Measurements from ENCODE around the gene NEBL.

Gene NEBL

DNA sequence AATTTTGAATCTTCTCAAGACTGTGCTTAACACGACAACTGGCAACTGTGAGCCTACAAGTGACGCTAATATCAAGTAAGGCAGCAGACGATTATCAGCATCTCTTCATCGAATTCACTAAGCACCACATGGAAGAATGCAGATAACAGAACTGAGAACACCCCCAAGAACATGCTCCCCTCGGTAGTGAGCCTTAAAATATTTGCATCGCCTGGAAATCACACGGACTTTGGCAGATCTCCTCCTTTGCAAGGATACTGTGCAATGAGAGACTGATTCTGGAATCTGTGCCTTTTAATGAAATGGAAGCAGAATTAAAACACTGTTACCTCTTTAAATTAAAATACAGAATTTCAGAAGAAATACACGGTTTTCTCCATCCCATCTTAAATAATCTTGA lies 38.2 kb upstream of the NEBL start:
- Mint-ChIP-seq H3K27me3 (ENCODE audit: low read depth, poor library complexity) (no peaks in the 10 kb centered on the region), H3K27ac (no peak overlapping the region), H3K4me1 (no peaks in the 10 kb centered on the region), H3K36me3 (ENCODE audit: low read depth) (peaks cover 23% of the 10 kb centered on the region), H3K9me3 (peaks cover 41% of the 10 kb centered on the region), H3K4me3 (no peak overlapping the region)
- no peak for DNase-seq
- TF ChIP-seq CTCF (IDR thresholded peaks at IDR 0.05) = no peak

DNA sequence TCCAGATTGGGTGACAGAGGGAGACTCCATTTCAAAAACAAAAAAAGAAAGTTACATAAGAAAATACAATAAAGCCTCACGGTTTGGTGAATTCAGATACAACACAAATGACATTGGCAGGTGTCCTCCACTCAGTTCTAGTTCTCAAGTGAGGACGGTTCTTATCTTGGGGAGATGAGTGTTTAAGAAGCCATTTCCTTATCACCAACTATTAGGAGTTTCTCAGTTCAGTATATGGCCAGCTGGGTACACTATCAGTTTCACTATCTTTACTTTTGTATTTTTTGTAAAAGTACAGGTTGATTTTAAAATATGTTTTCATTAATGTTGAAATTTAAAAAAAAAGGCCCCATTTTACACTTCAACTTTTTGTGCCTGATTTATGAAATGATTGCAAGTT lies 36.6 kb upstream of the NEBL start:
- H3K27ac Mint-ChIP-seq = no peak overlapping the region
- no peaks in the 10 kb centered on the region for H3K4me1 Mint-ChIP-seq
- DNase-seq = no peak
- peaks cover 31% of the 10 kb centered on the region for H3K9me3 Mint-ChIP-seq
- H3K36me3 Mint-ChIP-seq (ENCODE audit: low read depth) = peaks cover 19% of the 10 kb centered on the region
- no peak overlapping the region for H3K4me3 Mint-ChIP-seq
- no peaks in the 10 kb centered on the region for H3K27me3 Mint-ChIP-seq (ENCODE audit: low read depth, poor library complexity)
- TF ChIP-seq CTCF (IDR thresholded peaks at IDR 0.05) = no peak

GRCh38 chr10:20932606-20933126 lies 35.6 kb upstream of the NEBL start:
- H3K36me3 Mint-ChIP-seq (ENCODE audit: low read depth) = peaks cover 15% of the 10 kb centered on the region
- TF ChIP-seq CTCF (IDR thresholded peaks at IDR 0.05) = no peak
- no peak overlapping the region for H3K4me3 Mint-ChIP-seq
- peaks cover 22% of the 10 kb centered on the region for H3K9me3 Mint-ChIP-seq
- H3K27me3 Mint-ChIP-seq (ENCODE audit: low read depth, poor library complexity) = no peaks in the 10 kb centered on the region
- no peak overlapping the region for H3K27ac Mint-ChIP-seq
- DNase-seq = no peak
- no peaks in the 10 kb centered on the region for H3K4me1 Mint-ChIP-seq

- Mint-ChIP-seq H3K4me3 (no peak overlapping the region), H3K27ac (no peak overlapping the region), H3K27me3 (ENCODE audit: low read depth, poor library complexity) (no peaks in the 10 kb centered on the region), H3K36me3 (ENCODE audit: low read depth) (peaks cover 9% of the 10 kb centered on the region), H3K4me1 (no peaks in the 10 kb centered on the region), H3K9me3 (peaks cover 10% of the 10 kb centered on the region)
- TF ChIP-seq CTCF (IDR thresholded peaks at IDR 0.05) = no peak
- DNase-seq = no peak
These were observed 34.2 kb upstream of the NEBL start for GRCh38 chr10:20931156-20931795.

GRCh38 chr10:20927456-20927855 lies 30.3 kb upstream of the NEBL start:
- no peak overlapping the region for H3K27ac Mint-ChIP-seq
- TF ChIP-seq CTCF (IDR thresholded peaks at IDR 0.05) = no peak
- DNase-seq = no peak
- no peaks in the 10 kb centered on the region for H3K36me3 Mint-ChIP-seq (ENCODE audit: low read depth)
- no peak overlapping the region for H3K4me3 Mint-ChIP-seq
- no peaks in the 10 kb centered on the region for H3K27me3 Mint-ChIP-seq (ENCODE audit: low read depth, poor library complexity)
- no peaks in the 10 kb centered on the region for H3K9me3 Mint-ChIP-seq
- no peaks in the 10 kb centered on the region for H3K4me1 Mint-ChIP-seq

GRCh38 chr10:20922451-20922850 lies 25.3 kb upstream of the NEBL start:
- no peaks in the 10 kb centered on the region for H3K9me3 Mint-ChIP-seq
- no peaks in the 10 kb centered on the region for H3K4me1 Mint-ChIP-seq
- DNase-seq = no peak
- no peak for TF ChIP-seq CTCF (IDR thresholded peaks at IDR 0.05)
- H3K27ac Mint-ChIP-seq = no peak overlapping the region
- H3K27me3 Mint-ChIP-seq (ENCODE audit: low read depth, poor library complexity) = no peaks in the 10 kb centered on the region
- H3K4me3 Mint-ChIP-seq = no peak overlapping the region
- H3K36me3 Mint-ChIP-seq (ENCODE audit: low read depth) = no peaks in the 10 kb centered on the region

All from nephron progenitor cell (in vitro differentiated cells).